ENCODE results near the gene IDI2.

The IDI2 gene

DNA sequence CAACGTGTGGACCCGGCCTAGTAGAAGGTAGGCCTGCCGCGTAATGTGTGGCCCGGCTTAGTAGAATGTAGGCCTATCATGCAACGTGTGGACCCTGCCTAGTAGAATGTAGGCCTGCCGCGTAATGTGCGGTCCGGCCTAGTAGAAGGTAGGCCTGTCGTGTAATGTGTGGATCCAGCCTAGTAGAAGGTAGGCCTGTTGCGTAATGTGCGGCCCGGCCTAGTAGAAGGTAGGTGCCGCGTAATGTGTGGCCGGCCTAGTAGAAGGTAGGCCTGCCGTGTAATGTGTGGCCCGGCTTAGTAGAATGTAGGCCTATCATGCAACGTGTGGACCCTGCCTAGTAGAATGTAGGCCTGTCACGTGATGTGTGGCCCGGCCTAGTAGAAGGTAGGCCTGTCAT is 49.3 kb downstream of the IDI2 start:
- Histone ChIP-seq H3K4me1 (ENCODE audit: control insufficient read depth, low read length) (0 out of 2 replicates have a peak, but pooled peaks cover 4% of the 10 kb centered on the region), H3K9me3 (ENCODE audit: control insufficient read depth, insufficient read depth, low read length) (peaks cover 29% of the 10 kb centered on the region), H3K27ac (ENCODE audit: low read depth, low read length) (no peak overlapping the region), H4K20me1 (ENCODE audit: control insufficient read depth, insufficient read depth, low read depth, low read length) (no peaks in the 10 kb centered on the region), H3K27me3 (ENCODE audit: control insufficient read depth, low read length) (no peaks in the 10 kb centered on the region; the same call in 1 of the 2 replicates), H3K4me2 (ENCODE audit: low read length) (no peak overlapping the region), H3K36me3 (ENCODE audit: control insufficient read depth, low read length) (peaks cover 7% of the 10 kb centered on the region), H3K9me2 (replicated peaks; ENCODE audit: control insufficient read depth, low read length) (no peaks in the 10 kb centered on the region), H3K79me2 (ENCODE audit: control insufficient read depth, low read length) (no peaks in the 10 kb centered on the region), H3F3A (ENCODE audit: control insufficient read depth, insufficient read depth) (no peaks in the 10 kb centered on the region), H3K4me3 (ENCODE audit: low read length) (no peak overlapping the region)
- TF ChIP-seq, protein P1, sequence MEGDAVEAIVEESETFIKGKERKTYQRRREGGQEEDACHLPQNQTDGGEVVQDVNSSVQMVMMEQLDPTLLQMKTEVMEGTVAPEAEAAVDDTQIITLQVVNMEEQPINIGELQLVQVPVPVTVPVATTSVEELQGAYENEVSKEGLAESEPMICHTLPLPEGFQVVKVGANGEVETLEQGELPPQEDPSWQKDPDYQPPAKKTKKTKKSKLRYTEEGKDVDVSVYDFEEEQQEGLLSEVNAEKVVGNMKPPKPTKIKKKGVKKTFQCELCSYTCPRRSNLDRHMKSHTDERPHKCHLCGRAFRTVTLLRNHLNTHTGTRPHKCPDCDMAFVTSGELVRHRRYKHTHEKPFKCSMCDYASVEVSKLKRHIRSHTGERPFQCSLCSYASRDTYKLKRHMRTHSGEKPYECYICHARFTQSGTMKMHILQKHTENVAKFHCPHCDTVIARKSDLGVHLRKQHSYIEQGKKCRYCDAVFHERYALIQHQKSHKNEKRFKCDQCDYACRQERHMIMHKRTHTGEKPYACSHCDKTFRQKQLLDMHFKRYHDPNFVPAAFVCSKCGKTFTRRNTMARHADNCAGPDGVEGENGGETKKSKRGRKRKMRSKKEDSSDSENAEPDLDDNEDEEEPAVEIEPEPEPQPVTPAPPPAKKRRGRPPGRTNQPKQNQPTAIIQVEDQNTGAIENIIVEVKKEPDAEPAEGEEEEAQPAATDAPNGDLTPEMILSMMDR (IDR thresholded peaks at IDR 0.05; ENCODE audit: low read depth, low read length, poor library complexity, severe bottlenecking), result no peak
- no peak for TF ChIP-seq EZH2phosphoT487 (IDR thresholded peaks at IDR 0.05; ENCODE audit: borderline replicate concordance, low read length)

DNA sequence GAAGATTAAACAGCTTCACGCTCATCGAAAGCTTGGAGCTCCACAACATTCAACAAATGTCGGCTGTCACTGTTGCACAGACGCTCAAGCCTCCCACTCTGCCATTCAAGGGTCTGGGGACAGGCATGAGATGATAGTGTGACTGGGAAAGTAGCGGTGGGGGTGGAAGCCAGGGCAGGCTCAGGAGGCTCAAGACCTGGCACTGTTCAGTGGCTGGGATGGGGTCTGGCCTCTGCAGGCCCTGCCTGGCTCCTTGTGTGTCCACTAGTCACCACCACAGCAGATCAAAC is 50.9 kb downstream of the IDI2 start:
- no peaks in the 10 kb centered on the region for H3F3A ChIP-seq (ENCODE audit: control insufficient read depth, insufficient read depth)
- peaks cover 13% of the 10 kb centered on the region for H3K9me3 ChIP-seq (ENCODE audit: control insufficient read depth, insufficient read depth, low read length)
- no peaks in the 10 kb centered on the region for H3K79me2 ChIP-seq (ENCODE audit: control insufficient read depth, low read length)
- H3K36me3 ChIP-seq (ENCODE audit: control insufficient read depth, low read length), result peaks cover 3% of the 10 kb centered on the region; the same call in 1 of the 2 replicates
- no peak overlapping the region for H3K4me3 ChIP-seq (ENCODE audit: low read length)
- no peak overlapping the region for H3K4me2 ChIP-seq (ENCODE audit: low read length)
- no peaks in the 10 kb centered on the region for H3K9me2 ChIP-seq (replicated peaks; ENCODE audit: control insufficient read depth, low read length)
- H3K4me1 ChIP-seq (ENCODE audit: control insufficient read depth, low read length), result 0 out of 2 replicates have a peak, but pooled peaks cover 4% of the 10 kb centered on the region
- TF ChIP-seq EZH2phosphoT487 (IDR thresholded peaks at IDR 0.05; ENCODE audit: borderline replicate concordance, low read length), result no peak
- TF ChIP-seq, protein P1 (IDR thresholded peaks at IDR 0.05; ENCODE audit: low read depth, low read length, poor library complexity, severe bottlenecking), result no peak
- H3K27ac ChIP-seq (ENCODE audit: low read depth, low read length), result no peak overlapping the region
- no peaks in the 10 kb centered on the region for H4K20me1 ChIP-seq (ENCODE audit: control insufficient read depth, insufficient read depth, low read depth, low read length)
- peaks cover 9% of the 10 kb centered on the region for H3K27me3 ChIP-seq (ENCODE audit: control insufficient read depth, low read length)

DNA sequence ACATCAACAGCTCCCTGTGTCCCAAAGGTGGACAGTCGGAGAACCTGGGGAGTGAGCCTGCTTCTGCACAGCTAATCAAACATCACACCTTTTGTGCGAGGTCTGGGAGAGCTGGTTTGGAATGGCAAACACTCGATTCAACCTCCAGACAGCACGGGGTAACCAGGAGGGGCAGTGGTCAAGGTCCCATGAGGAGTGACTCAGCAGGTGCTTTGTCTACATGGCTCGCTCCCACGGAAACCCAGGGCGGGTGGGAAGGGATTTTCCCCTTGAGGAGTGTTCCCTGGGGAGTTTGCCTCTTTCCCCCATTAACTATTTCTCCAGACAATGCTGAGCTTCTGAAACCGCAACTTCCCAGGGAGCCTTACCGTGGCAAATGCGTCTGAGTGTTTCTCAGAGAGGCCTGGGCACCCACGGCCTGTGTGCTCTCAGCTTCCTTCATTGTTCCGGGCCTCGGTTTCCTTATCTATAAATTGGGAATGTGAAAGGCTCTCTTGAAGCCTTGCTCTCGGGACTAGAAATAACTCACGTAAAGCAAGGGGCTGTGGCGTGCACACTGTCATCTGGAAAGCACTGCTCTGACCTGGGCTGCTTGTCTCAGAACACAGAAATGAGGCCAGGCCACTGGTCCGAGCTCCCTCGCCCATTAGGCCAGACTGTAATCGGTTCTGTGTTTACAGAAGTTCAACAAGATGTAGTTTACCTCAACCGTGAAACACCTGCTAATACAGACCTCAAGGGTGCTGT is 51.4 kb downstream of the IDI2 start:
- H3K4me3 ChIP-seq (ENCODE audit: low read length), result no peak overlapping the region
- TF ChIP-seq, protein P1 (IDR thresholded peaks at IDR 0.05; ENCODE audit: low read depth, low read length, poor library complexity, severe bottlenecking), result no peak
- no peak for TF ChIP-seq EZH2phosphoT487 (IDR thresholded peaks at IDR 0.05; ENCODE audit: borderline replicate concordance, low read length)
- peaks cover 8% of the 10 kb centered on the region for H3K9me3 ChIP-seq (ENCODE audit: control insufficient read depth, insufficient read depth, low read length)
- no peaks in the 10 kb centered on the region for H3K79me2 ChIP-seq (ENCODE audit: control insufficient read depth, low read length)
- H3K27ac ChIP-seq (ENCODE audit: low read depth, low read length), result no peak overlapping the region
- no peaks in the 10 kb centered on the region for H3K9me2 ChIP-seq (replicated peaks; ENCODE audit: control insufficient read depth, low read length)
- H3K36me3 ChIP-seq (ENCODE audit: control insufficient read depth, low read length), result peaks cover 2% of the 10 kb centered on the region; the same call in 1 of the 2 replicates
- H3F3A ChIP-seq (ENCODE audit: control insufficient read depth, insufficient read depth), result no peaks in the 10 kb centered on the region
- H3K4me2 ChIP-seq (ENCODE audit: low read length), result no peak overlapping the region
- no peaks in the 10 kb centered on the region for H4K20me1 ChIP-seq (ENCODE audit: control insufficient read depth, insufficient read depth, low read depth, low read length)
- 0 out of 2 replicates have a peak, but pooled peaks cover 4% of the 10 kb centered on the region for H3K4me1 ChIP-seq (ENCODE audit: control insufficient read depth, low read length)
- H3K27me3 ChIP-seq (ENCODE audit: control insufficient read depth, low read length), result peaks cover 11% of the 10 kb centered on the region
